ENCODE results near the gene HAAO. TPM values are rescaled to one million over a fixed set of nuclear protein-coding genes. Genes with fewer than 3 reads are reported as not detected.

The HAAO gene
- total and polyA plus RNA-seq, 2 of the 13 experiments (the other 11 are each of a cell fraction or from before 2014, with no cell fraction given), result 36.1 to 42.7 TPM

DNA sequence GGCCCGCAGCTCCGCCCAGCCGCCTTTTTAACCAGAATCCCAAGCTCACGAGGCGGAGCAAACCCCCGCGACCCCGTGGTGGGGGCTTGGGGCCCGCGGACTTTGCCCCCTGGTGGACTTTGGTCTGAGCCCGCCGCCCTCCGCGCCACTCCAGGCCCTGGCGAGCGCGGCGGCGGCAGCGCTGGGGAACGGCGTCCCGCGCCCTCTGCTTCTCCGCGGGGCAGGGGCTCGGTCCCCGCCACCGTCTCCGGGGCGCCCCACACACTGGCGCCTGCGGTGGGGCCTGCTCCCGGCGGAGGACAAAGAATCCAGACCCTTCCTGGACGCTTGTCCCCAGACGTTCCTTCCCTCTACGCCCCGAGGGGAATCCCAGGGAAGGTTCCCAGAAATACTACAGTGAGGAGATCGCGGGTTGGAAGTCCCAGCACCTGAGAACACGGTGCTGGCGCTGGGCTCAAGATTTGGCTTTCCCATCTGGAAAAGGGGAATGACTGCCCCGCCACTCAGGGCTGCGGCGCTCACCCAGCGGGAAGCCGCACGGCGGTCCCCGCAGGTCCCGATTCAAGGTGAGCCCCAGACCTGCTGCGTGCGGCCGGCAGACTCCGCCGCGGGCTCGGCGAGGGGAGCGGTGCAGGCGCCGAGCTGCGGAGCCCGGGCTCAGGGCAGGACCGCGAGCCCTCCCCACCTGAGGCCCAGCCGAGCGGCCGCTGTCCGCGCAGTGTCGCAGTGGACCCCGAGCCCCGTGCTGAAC is at the start of gene HAAO (continued):
- TF ChIP-seq ZNF101 (CRISPR knock-in tag; IDR thresholded peaks at IDR 0.05; ENCODE audit: borderline replicate concordance, low read depth), result peak; percentile 88; the same call in 1 of the 2 replicates
- TF ChIP-seq ZNF343 (CRISPR knock-in tag; IDR thresholded peaks at IDR 0.05), result peak; percentile 98
- no peak for TF ChIP-seq ZNF496 (CRISPR knock-in tag; IDR thresholded peaks at IDR 0.05; ENCODE audit: insufficient replicate concordance)
- TF ChIP-seq MAF1 (CRISPR knock-in tag; IDR thresholded peaks at IDR 0.05; ENCODE audit: borderline replicate concordance), result peak; percentile 92; the same call in 1 of the 2 replicates
- TF ChIP-seq FOXK1 (CRISPR knock-in tag; IDR thresholded peaks at IDR 0.05; ENCODE audit: borderline replicate concordance, low read depth), result peak; percentile 91
- no peak for TF ChIP-seq SIN3B (IDR thresholded peaks at IDR 0.05; ENCODE audit: low read length)
- peak; percentile 95; the same call in 1 of the 2 replicates for TF ChIP-seq ZNF235 (CRISPR knock-in tag; IDR thresholded peaks at IDR 0.05; ENCODE audit: borderline replicate concordance)
- TF ChIP-seq TCF7 (IDR thresholded peaks at IDR 0.05; ENCODE audit: low read depth), result no peak; the same call in 1 of the 2 replicates
- TF ChIP-seq, protein P1, sequence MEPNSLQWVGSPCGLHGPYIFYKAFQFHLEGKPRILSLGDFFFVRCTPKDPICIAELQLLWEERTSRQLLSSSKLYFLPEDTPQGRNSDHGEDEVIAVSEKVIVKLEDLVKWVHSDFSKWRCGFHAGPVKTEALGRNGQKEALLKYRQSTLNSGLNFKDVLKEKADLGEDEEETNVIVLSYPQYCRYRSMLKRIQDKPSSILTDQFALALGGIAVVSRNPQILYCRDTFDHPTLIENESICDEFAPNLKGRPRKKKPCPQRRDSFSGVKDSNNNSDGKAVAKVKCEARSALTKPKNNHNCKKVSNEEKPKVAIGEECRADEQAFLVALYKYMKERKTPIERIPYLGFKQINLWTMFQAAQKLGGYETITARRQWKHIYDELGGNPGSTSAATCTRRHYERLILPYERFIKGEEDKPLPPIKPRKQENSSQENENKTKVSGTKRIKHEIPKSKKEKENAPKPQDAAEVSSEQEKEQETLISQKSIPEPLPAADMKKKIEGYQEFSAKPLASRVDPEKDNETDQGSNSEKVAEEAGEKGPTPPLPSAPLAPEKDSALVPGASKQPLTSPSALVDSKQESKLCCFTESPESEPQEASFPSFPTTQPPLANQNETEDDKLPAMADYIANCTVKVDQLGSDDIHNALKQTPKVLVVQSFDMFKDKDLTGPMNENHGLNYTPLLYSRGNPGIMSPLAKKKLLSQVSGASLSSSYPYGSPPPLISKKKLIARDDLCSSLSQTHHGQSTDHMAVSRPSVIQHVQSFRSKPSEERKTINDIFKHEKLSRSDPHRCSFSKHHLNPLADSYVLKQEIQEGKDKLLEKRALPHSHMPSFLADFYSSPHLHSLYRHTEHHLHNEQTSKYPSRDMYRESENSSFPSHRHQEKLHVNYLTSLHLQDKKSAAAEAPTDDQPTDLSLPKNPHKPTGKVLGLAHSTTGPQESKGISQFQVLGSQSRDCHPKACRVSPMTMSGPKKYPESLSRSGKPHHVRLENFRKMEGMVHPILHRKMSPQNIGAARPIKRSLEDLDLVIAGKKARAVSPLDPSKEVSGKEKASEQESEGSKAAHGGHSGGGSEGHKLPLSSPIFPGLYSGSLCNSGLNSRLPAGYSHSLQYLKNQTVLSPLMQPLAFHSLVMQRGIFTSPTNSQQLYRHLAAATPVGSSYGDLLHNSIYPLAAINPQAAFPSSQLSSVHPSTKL (CRISPR knock-in tag; IDR thresholded peaks at IDR 0.05), result peak; percentile 95
- TF ChIP-seq, protein P2, sequence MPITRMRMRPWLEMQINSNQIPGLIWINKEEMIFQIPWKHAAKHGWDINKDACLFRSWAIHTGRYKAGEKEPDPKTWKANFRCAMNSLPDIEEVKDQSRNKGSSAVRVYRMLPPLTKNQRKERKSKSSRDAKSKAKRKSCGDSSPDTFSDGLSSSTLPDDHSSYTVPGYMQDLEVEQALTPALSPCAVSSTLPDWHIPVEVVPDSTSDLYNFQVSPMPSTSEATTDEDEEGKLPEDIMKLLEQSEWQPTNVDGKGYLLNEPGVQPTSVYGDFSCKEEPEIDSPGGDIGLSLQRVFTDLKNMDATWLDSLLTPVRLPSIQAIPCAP (CRISPR knock-in tag; IDR thresholded peaks at IDR 0.05; ENCODE audit: low read depth), result peak; percentile 76; the same call in 1 of the 2 replicates
- TF ChIP-seq ZNF879 (CRISPR knock-in tag; IDR thresholded peaks at IDR 0.05), result peak; percentile 86; the same call in 1 of the 2 replicates
- TF ChIP-seq ZNF713 (CRISPR knock-in tag; IDR thresholded peaks at IDR 0.05), result peak; percentile 59; the same call in 1 of the 2 replicates
- no peak for TF ChIP-seq EHMT2 (IDR thresholded peaks at IDR 0.05; ENCODE audit: borderline replicate concordance, low read depth, low read length)
- peak; percentile 66 for TF ChIP-seq ELF1 (CRISPR knock-in tag; IDR thresholded peaks at IDR 0.05)
- TF ChIP-seq, protein P3, sequence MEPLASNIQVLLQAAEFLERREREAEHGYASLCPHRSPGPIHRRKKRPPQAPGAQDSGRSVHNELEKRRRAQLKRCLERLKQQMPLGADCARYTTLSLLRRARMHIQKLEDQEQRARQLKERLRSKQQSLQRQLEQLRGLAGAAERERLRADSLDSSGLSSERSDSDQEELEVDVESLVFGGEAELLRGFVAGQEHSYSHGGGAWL (CRISPR knock-in tag; IDR thresholded peaks at IDR 0.05), result peak; percentile 90
- TF ChIP-seq CBFB (CRISPR knock-in tag; IDR thresholded peaks at IDR 0.05), result peak; percentile 92
- TF ChIP-seq ESRRA (CRISPR knock-in tag; IDR thresholded peaks at IDR 0.05; ENCODE audit: low read depth), result peak; percentile 99
- TF ChIP-seq ATAD3A (CRISPR knock-in tag; IDR thresholded peaks at IDR 0.05), result 0 out of 2 replicates have a peak, but pooled peaks have one; percentile 43
- peak; percentile 95 for TF ChIP-seq KDM6A (CRISPR knock-in tag; IDR thresholded peaks at IDR 0.05; ENCODE audit: low read depth)
- peak; percentile 76; the same call in 1 of the 2 replicates for TF ChIP-seq ZC3H4 (CRISPR knock-in tag; IDR thresholded peaks at IDR 0.05; ENCODE audit: borderline replicate concordance)
- no peak for TF ChIP-seq ZNF432 (CRISPR knock-in tag; IDR thresholded peaks at IDR 0.05; ENCODE audit: borderline replicate concordance)
- TF ChIP-seq, protein P4, sequence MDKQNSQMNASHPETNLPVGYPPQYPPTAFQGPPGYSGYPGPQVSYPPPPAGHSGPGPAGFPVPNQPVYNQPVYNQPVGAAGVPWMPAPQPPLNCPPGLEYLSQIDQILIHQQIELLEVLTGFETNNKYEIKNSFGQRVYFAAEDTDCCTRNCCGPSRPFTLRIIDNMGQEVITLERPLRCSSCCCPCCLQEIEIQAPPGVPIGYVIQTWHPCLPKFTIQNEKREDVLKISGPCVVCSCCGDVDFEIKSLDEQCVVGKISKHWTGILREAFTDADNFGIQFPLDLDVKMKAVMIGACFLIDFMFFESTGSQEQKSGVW (CRISPR knock-in tag; IDR thresholded peaks at IDR 0.05; ENCODE audit: borderline replicate concordance), result no peak
- no peak for TF ChIP-seq NFRKB (IDR thresholded peaks at IDR 0.05)
- peak; percentile 92 for TF ChIP-seq STAT5B (CRISPR knock-in tag; IDR thresholded peaks at IDR 0.05)
